PC-3 (cell line): Measurements from ENCODE around the gene CALML4. TPM values are rescaled to one million over a fixed set of nuclear protein-coding genes. Genes with fewer than 3 reads are reported as not detected.

Experiments
- ATAC-seq: fragments of 200-7000 bp; cut with Tn5 transposase; 2 replicates; pipeline ENCODE4 v1.9.1; 2020; ENCODE audit warnings: mild to moderate bottlenecking, moderate library complexity
- BruUV-seq: library from RNA; stranded (reverse); fragments of 400-500 nt; replicated peaks from 2 replicates; lab custom pipeline; 2021; lab: Mats Ljungman, UMichigan
- CTCF ChIA-PET: fragments of 300-600 bp; sonication (Branson Sonifier 250); formaldehyde crosslinking; loops from one replicate; lab custom pipeline; 2022; ENCODE audit warnings: antibody characterized with exemption; lab: Charles Lee
- POLR2A ChIA-PET: fragments of 300-600 bp; sonication (Branson Sonifier 250); formaldehyde crosslinking; loops from one replicate; lab custom pipeline; 2022; ENCODE audit warnings: antibody characterized with exemption; ENCODE audit not compliant: unreplicated experiment; lab: Charles Lee
- DNase-seq: peaks from one replicate; pipeline ENCODE4 v3.0.0-alpha.2; 2015
- H2AFZ ChIP-seq: fragments of 300-600 bp; sonication (generic); 2 replicates; pipeline ENCODE4 v1.6.0; 2016; ENCODE audit warnings: antibody characterized with exemption, low read length
- H3F3A ChIP-seq: fragments of 300-600 bp; sonication (generic); one replicate; pipeline ENCODE4 v1.6.0; 2017; ENCODE audit warnings: antibody characterized with exemption, low read length, control low read depth, mild to moderate bottlenecking; ENCODE audit not compliant: unreplicated experiment
- H3K27ac ChIP-seq: fragments of 300-600 bp; sonication (generic); 2 replicates; pipeline ENCODE4 v1.5.1; 2016; ENCODE audit warnings: mild to moderate bottlenecking, low read length
- H3K27me3 ChIP-seq: fragments of 300-600 bp; sonication (generic); 2 replicates; pipeline ENCODE4 v1.6.1; 2016; ENCODE audit warnings: low read length, mixed read lengths
- H3K36me3 ChIP-seq: fragments of 300-600 bp; sonication (generic); 2 replicates; pipeline ENCODE4 v1.6.1; 2016; ENCODE audit warnings: low read depth, mixed run types, low read length, mixed read lengths
- H3K4me1 ChIP-seq: fragments of 300-600 bp; sonication (generic); 2 replicates; pipeline ENCODE4 v1.5.1; 2016; ENCODE audit warnings: low read length; ENCODE audit not compliant: insufficient read depth
- H3K4me2 ChIP-seq: fragments of 300-600 bp; sonication (generic); 2 replicates; pipeline ENCODE4 v1.6.0; 2016; ENCODE audit warnings: low read length
- H3K4me3 ChIP-seq: fragments of 300-600 bp; sonication (generic); 2 replicates; pipeline ENCODE4 v1.5.1; 2016; ENCODE audit warnings: mild to moderate bottlenecking, low read length, mixed read lengths
- H3K79me2 ChIP-seq: fragments of 300-600 bp; sonication (generic); 2 replicates; pipeline ENCODE4 v1.6.1; 2017; ENCODE audit warnings: low read length, mixed read lengths
- H3K9ac ChIP-seq: fragments of 300-600 bp; sonication (generic); 2 replicates; pipeline ENCODE4 v1.6.0; 2016; ENCODE audit warnings: mild to moderate bottlenecking, low read length
- H3K9me2 ChIP-seq: fragments of 300-600 bp; sonication (generic); replicated peaks from 2 replicates; pipeline ENCODE4 v1.6.1; 2016; ENCODE audit warnings: mixed run types, low read length, mixed read lengths
- H3K9me3 ChIP-seq: fragments of 300-600 bp; sonication (generic); 2 replicates; pipeline ENCODE4 v1.6.1; 2016; ENCODE audit warnings: low read length, mixed read lengths
- H4K20me1 ChIP-seq: fragments of 300-600 bp; sonication (generic); 2 replicates; pipeline ENCODE4 v1.6.1; 2016; ENCODE audit warnings: low read length, mixed read lengths
- CTCF ChIP-seq: fragments of 300-600 bp; sonication (generic); conservative IDR thresholded peaks from 2 replicates; pipeline ENCODE4 v1.5.1; 2017; ENCODE audit warnings: antibody characterized with exemption, low read depth, mild to moderate bottlenecking, low read length
- EZH2 ChIP-seq: fragments of 300-600 bp; sonication (generic); IDR thresholded peaks from one replicate; pipeline ENCODE4 v1.6.1; 2017; ENCODE audit warnings: antibody characterized with exemption, mild to moderate bottlenecking, low read length; ENCODE audit not compliant: unreplicated experiment
- EZH2phosphoT487 ChIP-seq: fragments of 300-600 bp; sonication (generic); IDR thresholded peaks from 2 replicates; pipeline ENCODE4 v1.6.1; 2018; ENCODE audit warnings: mild to moderate bottlenecking, antibody characterized with exemption, low read length, borderline replicate concordance
- intact Hi-C: fragments of 100-400 bp; cut with micrococcal nuclease; formaldehyde crosslinking; loops from 2 replicates; pipeline ENCODE4 v1.9.0; 2023
- total RNA-seq: library from RNA; depleted of rRNA; stranded (reverse); fragments of >200 nt; gene quantifications from 2 replicates; pipeline ENCODE4 v1.2.3, GENCODE V29; 2014

Gene CALML4
- total RNA-seq, 1 experiment from 2014 or later = 4.8 TPM

GRCh38 chr15:68205954-68206539 is 915 bp upstream of the CALML4 start:
- no peaks in the 10 kb centered on the region for H3K27me3 ChIP-seq
- no peak overlapping the region for H3K27ac ChIP-seq
- no peak for DNase-seq
- CTCF ChIA-PET = no interaction called here
- no peak overlapping the region for H3K4me2 ChIP-seq
- POLR2A ChIA-PET = no interaction called here
- no peak overlapping the region for H2AFZ ChIP-seq
- H3K9me3 ChIP-seq = no peaks in the 10 kb centered on the region
- H3F3A ChIP-seq = no peaks in the 10 kb centered on the region
- intact Hi-C loops = no loop called here
- H3K9me2 ChIP-seq = no peaks in the 10 kb centered on the region
- no TSS peak for BruUV-seq
- TF ChIP-seq EZH2phosphoT487 = no peak
- TF ChIP-seq EZH2 = no peak
- no peak for TF ChIP-seq CTCF
- ATAC-seq = no peak
- no peaks in the 10 kb centered on the region for H3K79me2 ChIP-seq
- no peak overlapping the region for H3K4me3 ChIP-seq
- no peak overlapping the region for H3K9ac ChIP-seq
- H3K36me3 ChIP-seq = no peaks in the 10 kb centered on the region
- no peaks in the 10 kb centered on the region for H4K20me1 ChIP-seq
- H3K4me1 ChIP-seq = no peaks in the 10 kb centered on the region

- Histone ChIP-seq H3K4me2 (no peak overlapping the region), H3F3A (no peaks in the 10 kb centered on the region), H3K27me3 (no peaks in the 10 kb centered on the region), H3K36me3 (no peaks in the 10 kb centered on the region), H3K4me3 (no peak overlapping the region), H3K27ac (no peak overlapping the region), H3K79me2 (no peaks in the 10 kb centered on the region), H4K20me1 (no peaks in the 10 kb centered on the region), H3K9ac (no peak overlapping the region), H3K4me1 (no peaks in the 10 kb centered on the region), H2AFZ (no peak overlapping the region), H3K9me3 (no peaks in the 10 kb centered on the region), H3K9me2 (no peaks in the 10 kb centered on the region)
- ChIA-PET POLR2A (interaction anchor here (0.6 kb wide), 1 partner anchor 359 kb away, joined by 3 read pairs; no protein-coding TSS in a partner anchor), CTCF (no interaction called here)
- ATAC-seq (no peak), DNase-seq (no peak)
- no TSS peak for BruUV-seq
- intact Hi-C loops = no loop called here
- TF ChIP-seq EZH2phosphoT487 = no peak
- no peak for TF ChIP-seq CTCF
- TF ChIP-seq EZH2 = no peak
Measured at GRCh38 chr15:68205558-68205944, 419 bp upstream of the CALML4 start.

DNA sequence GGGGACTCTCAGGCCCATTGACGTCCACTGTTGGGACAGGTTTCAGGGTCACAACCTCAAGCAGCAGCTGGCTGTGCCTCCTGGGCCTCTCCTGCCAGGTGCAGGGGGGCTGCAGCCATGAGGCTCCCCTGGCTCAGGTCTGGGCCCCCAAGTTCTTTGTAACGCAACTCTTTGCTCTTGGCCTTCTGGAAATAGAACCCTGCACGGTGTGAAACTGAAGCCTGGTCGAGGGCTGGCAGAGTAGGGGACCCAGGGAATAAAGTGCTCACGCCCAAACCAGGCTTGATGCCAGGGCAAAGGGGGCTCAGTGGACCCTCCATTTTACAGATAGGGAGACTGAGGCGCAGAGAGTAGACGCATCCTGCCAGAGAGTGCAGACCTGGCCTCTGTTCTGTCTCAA is 771 bp downstream of the CALML4 start:
- H3K9me2 ChIP-seq = no peaks in the 10 kb centered on the region
- POLR2A ChIA-PET = no interaction called here

More for the DNA sequence above, 771 bp downstream of the CALML4 start:
- BruUV-seq = no TSS peak
- no peak overlapping the region for H3K4me2 ChIP-seq
- no peaks in the 10 kb centered on the region for H3K4me1 ChIP-seq
- H4K20me1 ChIP-seq = no peaks in the 10 kb centered on the region
- DNase-seq (no peak), ATAC-seq (no peak)
- intact Hi-C loops = no loop called here
- H3K4me3 ChIP-seq = no peak overlapping the region
- no peak overlapping the region for H2AFZ ChIP-seq
- TF ChIP-seq CTCF = no peak
- no peak for TF ChIP-seq EZH2
- TF ChIP-seq EZH2phosphoT487 = no peak
- no peaks in the 10 kb centered on the region for H3K79me2 ChIP-seq
- H3K27ac ChIP-seq = no peak overlapping the region
- no peaks in the 10 kb centered on the region for H3F3A ChIP-seq
- CTCF ChIA-PET = no interaction called here
- no peak overlapping the region for H3K9ac ChIP-seq
- no peaks in the 10 kb centered on the region for H3K27me3 ChIP-seq
- H3K36me3 ChIP-seq = no peaks in the 10 kb centered on the region
- no peaks in the 10 kb centered on the region for H3K9me3 ChIP-seq
